Measurements from ENCODE around the gene ATF7IP2.

ATF7IP2 gene

GRCh38 chr16:10511829-10512228 lies 126.0 kb downstream of the ATF7IP2 start:
- no peak for DNase-seq (ENCODE audit: low spot score)

- peak; percentile 58 for DNase-seq (ENCODE audit: low spot score)
Measured at GRCh38 chr16:10514369-10515055, 128.7 kb downstream of the ATF7IP2 start.

GRCh38 chr16:10517868-10518267 lies 132.0 kb downstream of the ATF7IP2 start:
- no peak for DNase-seq (ENCODE audit: low spot score)

GRCh38 chr16:10518479-10519041 lies 132.7 kb downstream of the ATF7IP2 start:
- no peak for DNase-seq (ENCODE audit: low spot score)

GRCh38 chr16:10519297-10519696 lies 133.4 kb downstream of the ATF7IP2 start:
- DNase-seq (ENCODE audit: low spot score) = no peak

GRCh38 chr16:10519929-10520868 lies 134.3 kb downstream of the ATF7IP2 start:
- no peak for DNase-seq (ENCODE audit: low spot score)

- DNase-seq (ENCODE audit: low spot score) = no peak
Measured at GRCh38 chr16:10520869-10521578, 135.2 kb downstream of the ATF7IP2 start.

- peak; percentile 78 for DNase-seq (ENCODE audit: low spot score)
Measured at GRCh38 chr16:10521681-10522274, 135.9 kb downstream of the ATF7IP2 start.

- DNase-seq (ENCODE audit: low spot score) = no peak
Measured at GRCh38 chr16:10522966-10523365, 137.1 kb downstream of the ATF7IP2 start.

GRCh38 chr16:10525214-10525825 lies 139.5 kb downstream of the ATF7IP2 start:
- DNase-seq (ENCODE audit: low spot score) = no peak

- no peak for DNase-seq (ENCODE audit: low spot score)
Measured at GRCh38 chr16:10526962-10527361, 141.1 kb downstream of the ATF7IP2 start.

- no peak for DNase-seq (ENCODE audit: low spot score)
Measured at GRCh38 chr16:10528635-10529034, 142.8 kb downstream of the ATF7IP2 start.

- no peak for DNase-seq (ENCODE audit: low spot score)
Measured at GRCh38 chr16:10529895-10530669, 144.2 kb downstream of the ATF7IP2 start.

GRCh38 chr16:10530685-10531084 lies 144.8 kb downstream of the ATF7IP2 start:
- no peak for DNase-seq (ENCODE audit: low spot score)

- no peak for DNase-seq (ENCODE audit: low spot score)
Measured at GRCh38 chr16:10531582-10531981, 145.7 kb downstream of the ATF7IP2 start.
